PC-9 (cell line): ENCODE results near the gene HSBP1L1.

Experiments
- EZH2 ChIP-seq: fragments of 200-600 bp; sonication (generic); IDR thresholded peaks from 2 replicates; pipeline ENCODE4 v1.8.0; 2017; ENCODE audit warnings: antibody characterized with exemption, low read depth
- TF ChIP-seq, protein P1 (sequence below): fragments of 200-600 bp; sonication (generic); conservative IDR thresholded peaks from 2 replicates; pipeline ENCODE4 v1.6.1; 2017; ENCODE audit warnings: mixed run types, antibody characterized with exemption, mild to moderate bottlenecking, moderate library complexity

DNA sequence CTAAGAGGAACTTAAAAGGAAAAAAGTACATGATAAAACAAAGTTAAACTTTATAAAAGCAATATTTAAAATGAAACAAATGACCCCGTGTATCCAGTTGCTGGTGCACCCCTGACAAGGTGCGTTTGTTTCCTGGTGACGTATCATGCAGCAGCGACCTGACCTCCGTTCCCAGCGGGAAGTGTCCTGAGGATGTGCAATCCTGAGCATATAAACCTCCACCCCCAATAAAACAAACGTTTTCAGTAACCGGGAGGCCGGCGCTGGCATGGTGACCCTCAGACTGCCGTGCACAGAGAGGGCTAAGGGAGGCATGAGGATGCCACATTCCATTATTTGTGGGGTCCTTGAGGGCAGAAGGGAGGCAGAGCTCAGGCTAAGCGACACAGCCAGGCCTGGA, 27.8 kb upstream of the HSBP1L1 start:
- TF ChIP-seq, protein P1, sequence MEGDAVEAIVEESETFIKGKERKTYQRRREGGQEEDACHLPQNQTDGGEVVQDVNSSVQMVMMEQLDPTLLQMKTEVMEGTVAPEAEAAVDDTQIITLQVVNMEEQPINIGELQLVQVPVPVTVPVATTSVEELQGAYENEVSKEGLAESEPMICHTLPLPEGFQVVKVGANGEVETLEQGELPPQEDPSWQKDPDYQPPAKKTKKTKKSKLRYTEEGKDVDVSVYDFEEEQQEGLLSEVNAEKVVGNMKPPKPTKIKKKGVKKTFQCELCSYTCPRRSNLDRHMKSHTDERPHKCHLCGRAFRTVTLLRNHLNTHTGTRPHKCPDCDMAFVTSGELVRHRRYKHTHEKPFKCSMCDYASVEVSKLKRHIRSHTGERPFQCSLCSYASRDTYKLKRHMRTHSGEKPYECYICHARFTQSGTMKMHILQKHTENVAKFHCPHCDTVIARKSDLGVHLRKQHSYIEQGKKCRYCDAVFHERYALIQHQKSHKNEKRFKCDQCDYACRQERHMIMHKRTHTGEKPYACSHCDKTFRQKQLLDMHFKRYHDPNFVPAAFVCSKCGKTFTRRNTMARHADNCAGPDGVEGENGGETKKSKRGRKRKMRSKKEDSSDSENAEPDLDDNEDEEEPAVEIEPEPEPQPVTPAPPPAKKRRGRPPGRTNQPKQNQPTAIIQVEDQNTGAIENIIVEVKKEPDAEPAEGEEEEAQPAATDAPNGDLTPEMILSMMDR = no peak
- TF ChIP-seq EZH2 = no peak
